Measurements from ENCODE around the gene SLC16A4.
"Not testable (repeated sequence)": the region's sequence is repeated elsewhere in the genome, so short reads cannot be mapped to it uniquely, and the experiment has no call there.

SLC16A4 gene

DNA sequence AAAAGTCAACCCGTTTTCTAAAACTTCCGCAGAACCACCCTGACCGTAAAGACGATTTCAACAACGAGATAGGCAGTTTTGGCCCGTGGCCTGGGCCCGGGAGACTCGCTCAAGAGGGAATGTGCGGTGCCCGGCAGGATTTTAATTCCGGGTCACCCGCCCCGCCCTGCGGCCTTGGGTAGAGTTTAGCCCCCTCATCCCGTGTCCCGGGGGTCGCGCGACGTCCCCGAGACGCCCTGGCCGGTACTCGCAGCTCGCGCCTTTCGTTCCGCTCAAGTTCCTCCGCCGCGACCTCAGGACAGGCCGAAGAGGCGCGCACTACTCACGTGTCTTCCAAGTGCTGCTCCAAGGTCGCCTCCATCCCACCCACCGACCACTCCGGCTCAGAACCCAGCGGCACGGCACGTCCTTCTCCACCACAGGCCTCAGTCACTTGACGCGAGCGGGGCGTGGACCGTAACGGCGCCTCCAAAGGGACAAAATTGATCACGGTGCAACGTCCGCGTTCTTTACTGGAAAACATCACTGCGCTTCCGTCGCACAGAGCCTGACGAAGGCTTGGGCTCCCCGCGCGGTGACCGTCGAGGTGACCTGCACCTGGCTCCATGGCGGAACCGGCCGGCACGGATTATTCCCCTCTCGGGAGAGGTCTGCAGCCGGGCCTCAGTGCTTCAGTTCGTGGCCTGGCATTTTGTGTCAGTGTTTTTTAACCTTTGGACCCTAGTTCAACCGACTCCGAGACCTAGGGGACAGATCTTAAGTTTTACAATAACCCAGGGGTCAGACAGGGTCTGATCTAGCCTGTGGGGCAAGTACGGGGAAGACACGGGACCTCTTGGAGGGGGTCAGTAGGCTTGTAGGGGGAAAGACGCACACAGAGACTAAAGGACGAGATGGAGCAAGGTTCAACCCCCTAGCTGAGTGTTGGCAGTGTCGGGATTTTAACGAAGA lies 16.7 kb upstream of the SLC16A4 start, which contains the start of gene LAMTOR5:
LAMTOR5 (minus strand) TSS at position 435 of the 951 bp plus-strand sequence; CDS start at position 361, 74 bp downstream.
- DNase-seq, result peak; percentile 94

DNA sequence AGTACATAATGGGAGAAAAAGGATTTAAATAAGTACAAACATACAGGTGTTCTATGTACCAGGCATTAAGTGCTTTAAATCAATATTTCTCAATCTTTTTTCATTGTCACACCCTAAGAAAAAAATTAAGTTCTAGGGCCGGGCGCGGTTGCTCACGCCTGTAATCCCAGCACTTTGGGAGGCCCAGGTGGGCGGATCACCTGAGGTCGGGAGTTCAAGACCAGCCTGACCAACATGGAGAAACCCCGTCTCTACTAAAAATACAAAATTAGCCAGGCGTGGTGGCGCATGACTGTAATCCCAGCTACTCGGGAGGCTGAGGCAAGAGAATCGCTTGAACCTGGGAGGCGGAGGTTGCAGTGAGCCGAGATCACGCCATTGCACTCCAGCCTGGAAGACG lies 15.6 kb upstream of the SLC16A4 start:
- not testable (repeated sequence) for DNase-seq

DNA sequence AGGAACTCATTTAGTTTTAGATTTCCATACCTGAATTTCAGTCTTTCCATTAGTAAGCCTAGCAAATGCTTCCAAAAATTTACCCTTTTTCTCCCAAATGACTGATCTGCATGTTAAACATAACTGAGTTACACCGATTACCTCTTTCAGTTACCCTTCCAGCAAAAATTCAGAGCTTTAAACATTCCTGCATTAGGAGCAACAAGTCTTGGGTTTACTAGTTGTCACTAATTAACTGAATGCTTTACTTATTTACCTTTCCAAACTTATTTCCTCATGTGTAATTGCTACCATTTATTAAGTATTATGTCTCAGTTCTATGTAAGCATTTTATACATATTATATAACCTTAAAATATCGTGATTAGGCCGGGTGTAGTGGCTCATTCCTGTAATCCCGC lies 13.6 kb upstream of the SLC16A4 start:
- no peak for DNase-seq

DNA sequence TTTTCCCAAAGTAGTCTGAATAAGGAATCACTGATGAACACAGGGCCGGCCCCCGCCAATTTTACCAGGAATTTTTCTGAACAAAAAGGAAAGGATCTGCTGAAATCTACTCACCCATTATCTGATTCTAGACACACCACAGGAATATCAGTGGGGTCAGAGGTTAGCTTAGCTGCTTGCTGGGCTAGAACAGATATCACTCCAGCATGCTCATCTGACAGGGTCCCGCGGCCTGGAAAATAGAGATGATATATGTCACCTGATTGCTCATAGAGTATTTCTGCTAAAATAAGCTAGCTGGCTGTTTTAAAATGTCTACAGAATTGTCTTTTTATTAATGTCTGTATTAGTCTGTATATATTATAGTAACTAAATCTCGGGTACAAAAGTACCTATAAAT lies 13.0 kb upstream of the SLC16A4 start:
- DNase-seq, result no peak

DNA sequence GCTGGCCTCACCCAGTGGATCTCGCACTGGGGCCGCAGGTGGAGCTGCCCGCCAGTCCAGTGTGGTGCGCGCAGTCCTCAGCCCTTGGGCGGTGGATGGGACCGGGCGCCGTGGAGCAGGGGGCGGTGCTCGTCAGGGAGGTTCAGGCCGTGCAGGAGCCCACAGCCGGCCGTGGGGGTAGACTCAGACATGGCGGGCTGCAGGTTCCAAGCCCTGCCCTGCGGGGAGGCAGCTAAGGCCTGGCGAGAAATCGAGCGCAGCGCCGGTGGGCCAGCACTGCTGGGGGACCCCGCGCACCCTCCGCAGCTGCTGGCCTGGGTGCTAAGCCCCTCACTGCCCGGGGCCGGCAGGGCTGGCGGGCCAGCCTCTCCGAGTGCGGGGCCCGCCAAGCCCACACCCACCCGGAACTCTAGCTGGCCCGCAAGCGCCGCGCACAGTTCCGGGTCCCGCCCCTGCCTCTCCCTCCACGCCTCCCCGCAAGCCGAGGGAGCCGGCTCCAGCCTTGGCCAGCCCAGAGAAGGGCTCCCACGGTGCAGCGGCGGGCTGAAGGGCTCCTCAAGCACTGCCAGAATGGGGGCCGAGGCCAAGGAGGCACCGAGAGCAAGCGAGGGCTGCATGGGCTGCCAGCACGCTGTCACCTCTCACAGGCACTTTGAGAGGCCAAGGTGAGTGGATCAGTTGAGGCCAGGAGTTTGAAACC lies 5.6 kb upstream of the SLC16A4 start:
- not testable (repeated sequence) for DNase-seq

DNA sequence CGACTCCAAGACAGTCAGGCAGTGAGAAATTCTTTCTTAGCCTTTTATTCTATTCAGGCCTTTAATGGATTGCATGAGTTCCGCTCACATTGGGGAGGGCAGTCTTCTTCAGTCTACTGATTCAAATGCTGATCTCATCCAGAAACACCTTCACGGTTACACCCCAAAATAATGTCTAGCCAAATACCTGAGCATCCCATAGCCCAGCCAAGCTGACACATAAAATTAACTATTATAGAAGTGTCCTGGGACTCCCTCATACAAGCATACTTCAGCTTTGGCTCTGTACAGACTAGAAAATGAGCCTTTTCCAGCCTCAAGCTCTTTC lies 3.6 kb upstream of the SLC16A4 start:
- no peak for DNase-seq

DNA sequence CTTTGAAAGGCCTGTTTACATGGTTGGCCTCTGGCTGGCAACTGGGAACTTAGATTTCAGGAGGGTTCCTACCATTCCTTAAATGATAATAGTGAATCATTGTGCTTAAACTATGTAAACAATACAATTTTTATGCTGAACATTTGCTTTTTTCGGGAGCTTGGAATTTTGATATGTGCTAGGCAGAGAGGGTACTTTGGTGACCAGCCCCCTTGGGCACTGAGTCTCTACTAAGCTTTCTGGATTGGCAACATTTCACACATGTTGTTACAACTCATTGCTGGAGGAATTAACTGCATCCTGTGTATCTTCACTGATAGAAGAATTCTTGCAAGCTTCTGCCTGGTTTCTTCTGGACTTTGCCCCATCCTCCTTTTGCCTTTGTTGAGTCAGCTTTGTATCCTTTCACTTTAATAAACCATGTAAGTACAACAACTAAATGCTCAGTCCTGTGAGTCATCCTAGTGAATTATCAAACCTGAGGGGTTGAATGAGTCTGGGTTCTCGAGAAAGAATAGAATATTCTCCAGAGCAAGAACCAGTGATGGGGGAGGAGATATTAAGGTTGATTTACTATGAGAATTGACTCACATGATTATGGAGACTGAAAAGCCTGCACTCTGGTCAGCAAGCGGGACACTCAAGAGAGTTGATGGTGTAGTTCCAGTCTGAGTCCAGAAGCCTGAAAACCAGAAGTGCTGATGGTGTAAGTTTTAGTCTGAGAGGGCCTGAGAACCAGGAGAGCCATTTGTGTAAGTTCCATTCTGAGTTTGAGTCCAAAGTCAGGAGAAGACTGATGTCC lies 3.1 kb upstream of the SLC16A4 start:
- DNase-seq, result no peak

DNA sequence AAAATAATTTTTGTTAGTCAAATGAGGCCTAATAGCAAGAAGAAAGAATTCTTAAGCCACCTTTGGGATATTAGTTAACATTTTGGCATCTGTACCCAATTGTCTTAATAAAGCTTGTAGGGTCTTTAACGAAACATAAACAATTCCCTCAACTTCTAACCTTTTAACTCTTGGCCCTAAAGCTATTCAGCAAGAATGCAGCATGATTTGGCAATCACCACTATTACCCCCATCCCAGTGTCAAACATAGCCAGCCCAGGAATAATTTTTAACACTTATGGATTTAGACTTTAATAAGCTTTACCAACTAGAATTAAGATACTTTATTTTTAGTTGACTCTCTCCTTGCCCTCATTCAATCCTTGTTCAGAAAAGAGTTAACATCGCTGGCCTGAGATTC lies 2.5 kb upstream of the SLC16A4 start:
- DNase-seq, result no peak

DNA sequence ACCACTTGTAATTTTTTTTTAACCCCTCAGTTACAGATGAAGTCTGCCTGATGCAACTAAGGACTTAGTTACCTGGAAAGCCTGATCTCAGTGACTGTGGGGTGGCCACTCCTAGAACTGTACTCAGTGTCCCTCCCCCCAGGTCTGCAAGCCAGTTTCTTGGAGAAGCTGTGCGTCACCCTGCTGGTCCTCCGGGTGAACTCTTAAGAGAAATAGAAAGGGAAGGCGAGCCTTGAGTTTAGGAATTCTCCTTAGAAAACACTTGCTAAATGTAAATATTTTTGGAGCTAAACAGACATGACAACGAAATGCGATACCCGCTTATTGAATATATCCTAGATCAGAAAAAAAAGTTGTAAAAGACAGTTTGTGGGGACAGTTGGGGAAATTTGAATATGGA lies 730 bp downstream of the SLC16A4 start:
- DNase-seq, result no peak

DNA sequence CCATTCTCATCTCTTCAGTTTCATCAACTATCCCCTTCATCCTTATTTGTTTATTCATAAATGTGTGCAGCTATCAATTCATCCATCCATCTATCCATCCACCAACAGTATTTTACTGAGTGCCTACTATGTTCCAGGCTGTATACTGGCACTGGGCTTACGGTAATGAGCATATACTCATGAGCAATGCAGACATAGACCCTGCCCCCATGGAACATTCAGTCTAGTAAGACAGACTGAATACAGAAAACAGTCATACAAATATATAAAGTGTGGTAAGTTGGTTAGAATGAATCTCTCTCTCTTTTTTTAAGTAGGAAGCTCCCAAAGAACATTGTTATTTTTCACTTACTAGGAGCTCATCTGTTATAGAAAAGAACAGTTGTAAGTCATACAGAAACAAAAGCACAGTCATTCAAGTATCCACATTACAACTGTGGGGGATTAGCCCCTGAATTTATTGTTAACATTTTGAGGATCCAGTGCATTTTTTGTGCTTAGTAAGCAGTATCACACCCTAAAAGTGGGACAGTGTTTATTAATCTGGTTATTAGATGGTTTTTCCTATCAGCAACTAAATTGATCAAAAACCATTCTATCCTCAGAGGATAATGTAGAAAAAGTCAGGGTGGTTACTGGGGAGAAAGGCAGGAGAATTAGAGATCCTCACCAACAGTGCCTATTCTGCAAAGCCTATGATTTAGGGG lies 3.6 kb downstream of the SLC16A4 start:
- DNase-seq, result no peak

DNA sequence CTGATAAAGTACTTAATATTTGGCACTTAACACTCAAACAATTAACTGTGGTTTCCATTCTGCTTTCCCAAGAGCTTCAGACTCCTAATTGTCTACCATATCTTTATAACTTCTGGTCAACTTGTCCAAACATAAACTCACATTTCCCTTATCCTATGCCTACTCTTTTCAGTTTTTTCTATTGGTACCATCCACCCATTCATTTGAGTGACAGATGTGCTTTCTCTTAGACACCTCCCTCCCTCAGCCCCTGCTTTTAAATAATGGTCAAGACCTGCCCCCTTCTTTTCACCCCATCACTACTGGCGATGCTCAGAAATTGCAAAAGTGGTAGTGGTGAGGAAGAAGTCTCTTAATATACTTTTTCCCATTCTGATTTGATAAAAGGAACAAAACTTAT lies 5.5 kb downstream of the SLC16A4 start:
- DNase-seq, result no peak

DNA sequence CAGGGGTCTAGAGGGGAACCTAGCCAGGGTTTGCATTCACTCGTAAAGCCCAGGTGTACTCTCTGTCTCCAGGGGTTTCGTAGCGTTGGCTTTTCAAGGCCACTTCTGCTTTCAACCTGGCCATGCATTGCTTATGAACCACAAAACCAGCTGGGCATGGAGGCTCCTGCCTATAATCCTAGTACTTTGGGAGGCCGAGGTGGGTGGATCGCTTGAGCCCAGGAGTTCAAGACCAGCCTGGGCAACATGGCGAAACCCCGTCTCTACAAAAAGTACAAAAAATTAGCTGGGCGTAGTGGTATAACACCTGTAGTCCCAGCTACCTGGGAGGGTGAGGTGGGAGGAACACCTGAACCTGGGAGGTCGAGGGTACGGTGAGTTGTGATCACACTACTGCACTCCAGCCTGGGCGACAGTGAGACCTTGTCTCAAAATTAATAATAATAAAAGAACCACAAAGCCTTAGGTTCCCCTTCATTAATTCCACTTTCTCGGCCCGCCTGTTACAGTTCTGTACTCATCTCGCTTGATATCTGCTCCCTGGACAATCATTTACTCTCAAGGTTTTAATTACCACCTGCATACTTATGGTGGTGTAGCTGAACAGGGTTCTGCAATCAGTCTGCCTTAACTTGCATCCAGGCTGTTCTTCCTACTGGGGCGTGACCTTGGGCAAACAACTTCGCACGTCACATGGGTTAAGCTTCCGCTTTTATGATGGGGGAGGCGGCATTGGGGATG lies 6.1 kb downstream of the SLC16A4 start:
- no peak for DNase-seq

DNA sequence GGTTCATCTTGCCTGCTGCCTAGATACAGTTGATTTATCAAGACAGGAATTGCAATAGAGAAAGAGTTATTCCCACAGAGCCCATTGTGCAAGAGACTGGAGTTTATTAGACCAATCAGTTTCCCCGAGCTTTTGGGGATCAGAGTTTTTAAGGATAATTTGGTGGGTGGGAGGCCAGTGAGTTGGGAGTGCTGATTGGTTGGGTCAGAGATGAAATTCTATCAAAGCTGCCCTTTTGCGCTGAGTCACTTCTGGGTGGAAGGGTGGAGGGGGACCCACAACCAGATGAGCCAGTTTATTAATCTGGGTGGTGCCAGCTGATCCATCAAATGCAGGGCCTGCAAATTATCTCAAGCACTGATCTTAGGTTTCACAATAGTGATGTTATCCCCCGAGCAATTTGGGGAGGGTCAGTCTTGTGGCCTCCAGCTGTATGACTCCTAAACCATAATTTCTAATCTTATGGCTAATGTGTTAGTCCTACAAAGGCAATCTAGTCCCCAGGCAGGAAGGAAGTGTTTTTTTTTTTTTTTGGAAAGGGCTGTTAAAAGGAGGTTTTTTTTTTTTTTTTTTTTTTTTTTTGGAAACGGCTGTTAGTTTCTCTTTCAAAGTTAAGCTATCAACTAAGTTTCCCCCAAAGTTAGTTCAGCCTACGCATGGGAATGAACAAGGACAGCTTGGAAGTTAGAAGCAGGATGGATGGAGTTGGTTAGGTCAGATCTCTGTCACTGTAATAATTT lies 7.4 kb downstream of the SLC16A4 start:
- DNase-seq, result no peak

DNA sequence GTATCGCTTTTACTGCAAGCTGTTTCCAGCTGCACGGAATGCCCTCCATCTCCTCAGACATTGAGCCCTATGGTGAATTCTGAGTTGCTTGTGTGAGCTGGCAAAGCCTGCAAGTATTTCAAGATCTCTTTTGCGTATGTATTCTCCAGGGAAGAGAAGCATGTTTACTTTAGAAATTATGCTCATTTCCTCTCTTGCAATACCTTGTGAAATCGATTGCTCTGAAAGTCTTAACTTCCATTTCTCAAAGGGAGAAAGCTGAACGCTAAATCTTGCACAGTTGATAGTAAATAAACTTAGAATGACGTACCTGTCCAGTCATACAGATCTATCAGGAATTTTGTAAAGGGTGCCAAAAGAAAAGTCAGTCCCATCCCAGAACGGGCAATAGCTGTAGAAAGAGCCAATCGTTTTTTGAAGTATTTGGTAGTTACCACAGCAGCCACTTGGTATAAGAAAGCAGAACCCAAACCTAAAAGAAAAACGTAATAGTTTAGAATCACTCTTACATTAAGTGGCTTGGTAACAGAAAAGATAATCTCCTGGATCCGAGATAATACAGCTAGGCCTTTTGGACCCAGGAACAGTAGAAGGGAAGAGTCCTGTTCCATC lies 10.0 kb downstream of the SLC16A4 start:
- no peak for DNase-seq

DNA sequence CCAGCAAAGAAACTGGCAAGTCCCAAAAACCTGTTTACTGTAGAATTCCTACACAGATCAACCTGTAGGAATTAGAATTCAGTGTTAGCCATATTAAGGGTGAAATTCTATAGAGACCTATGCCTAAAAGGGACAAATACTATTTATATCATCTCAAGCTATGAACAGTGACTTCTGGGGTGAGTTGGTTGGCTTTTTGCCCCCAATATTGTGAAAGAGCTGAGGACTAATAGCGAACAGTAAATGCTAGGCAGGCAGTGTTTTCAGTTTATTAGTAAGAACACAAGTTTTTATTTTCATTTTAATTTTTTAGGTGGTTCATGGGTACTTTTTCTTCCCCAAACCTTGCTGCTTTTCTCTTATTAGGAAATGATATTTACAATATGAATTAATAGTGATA lies 15.3 kb downstream of the SLC16A4 start:
- no peak for DNase-seq

DNA sequence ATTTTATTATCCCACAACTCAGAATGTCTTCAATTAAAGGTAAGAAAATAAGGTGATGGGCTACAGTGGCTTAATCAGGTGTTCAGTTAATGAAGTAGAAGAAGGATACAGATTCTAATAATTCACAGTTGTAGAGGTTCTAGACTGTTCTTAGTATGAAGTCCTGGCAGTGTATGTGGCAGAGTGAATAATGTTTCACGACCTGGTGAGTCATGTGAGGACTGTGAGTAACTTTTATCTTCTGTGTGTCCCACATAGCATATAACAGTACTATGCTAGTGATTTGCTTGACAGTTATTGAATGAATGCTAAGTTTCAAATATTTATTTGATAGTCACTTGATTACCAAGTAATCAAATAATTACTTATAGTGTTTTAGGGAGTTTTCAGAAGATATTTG lies 20.0 kb downstream of the SLC16A4 start:
- no peak for DNase-seq

DNA sequence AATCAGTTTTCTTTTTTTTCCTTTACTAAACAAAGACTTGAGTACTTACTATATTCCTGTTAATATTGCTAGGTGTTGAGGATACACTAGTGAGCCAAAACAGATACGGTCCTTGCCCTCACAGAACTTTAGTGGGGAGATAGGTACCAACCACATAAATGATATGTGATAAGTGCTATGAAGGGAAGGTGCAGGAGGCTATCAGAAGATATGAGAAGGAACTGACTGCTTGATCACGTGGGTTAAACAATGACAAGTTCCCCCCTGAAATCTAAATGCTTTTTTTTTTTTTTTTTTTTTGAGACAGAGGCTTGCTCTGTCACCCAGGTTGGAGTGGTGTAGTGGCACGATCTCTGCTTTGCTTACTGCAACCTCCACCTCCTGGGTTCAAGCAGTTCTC lies 26.6 kb downstream of the SLC16A4 start:
- no peak for DNase-seq

DNA sequence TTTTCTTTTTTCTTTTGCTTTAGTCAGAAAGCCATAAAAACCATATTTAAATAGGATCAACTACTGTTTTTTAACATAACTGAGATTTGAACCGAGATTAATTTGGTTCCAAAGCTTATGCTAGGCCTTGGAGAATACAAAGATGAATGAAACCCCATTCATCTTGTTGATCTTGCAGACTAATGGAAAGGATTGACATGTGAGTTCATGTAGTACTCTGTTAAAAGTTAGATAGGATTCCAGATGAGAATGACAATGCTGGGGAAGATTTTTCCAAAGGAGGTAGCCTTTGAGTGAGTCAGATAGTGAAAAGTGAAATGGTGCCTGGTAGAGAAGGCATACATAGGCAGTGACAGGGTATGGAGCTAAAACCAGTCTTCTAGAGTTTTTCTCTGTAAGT lies 29.0 kb downstream of the SLC16A4 start:
- no peak for DNase-seq

DNA sequence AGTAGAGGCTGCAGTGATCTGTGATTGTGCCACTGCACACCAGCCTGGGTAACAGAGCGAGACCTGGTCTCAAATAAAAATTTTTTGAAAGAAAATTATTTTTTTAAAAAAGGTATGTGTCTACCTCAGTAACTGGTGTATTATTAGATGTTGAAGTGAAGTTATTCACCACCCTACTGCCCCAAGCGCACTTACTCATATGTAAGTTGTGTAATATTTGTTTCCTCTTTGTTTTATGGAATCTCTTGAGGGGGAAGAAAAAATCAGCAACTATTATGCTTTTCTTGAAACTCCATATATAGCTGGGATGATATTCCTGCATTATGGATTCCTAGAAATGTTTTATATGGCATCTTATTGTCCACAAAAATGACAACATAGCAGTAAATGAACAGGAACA lies 30.4 kb downstream of the SLC16A4 start:
- DNase-seq, result no peak

DNA sequence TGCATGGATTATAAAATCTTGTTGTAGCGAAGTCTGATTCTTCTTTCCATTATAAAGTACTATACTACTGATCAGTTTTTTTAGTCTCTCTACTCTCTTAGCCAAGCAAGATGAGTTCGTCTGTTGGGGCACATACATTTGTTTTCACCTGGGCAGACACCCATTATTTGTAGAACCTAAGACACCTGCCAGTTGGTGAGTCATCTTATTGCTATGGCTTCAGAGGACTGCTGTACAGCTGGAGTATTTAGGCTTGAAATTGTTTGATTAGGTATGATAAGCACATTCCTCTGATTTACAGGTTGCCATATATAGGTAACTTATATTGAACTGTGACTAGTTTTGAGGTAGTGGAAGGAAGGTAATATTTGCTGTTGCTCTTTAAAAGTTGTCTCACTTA lies 34.4 kb downstream of the SLC16A4 start:
- DNase-seq, result no peak

DNA sequence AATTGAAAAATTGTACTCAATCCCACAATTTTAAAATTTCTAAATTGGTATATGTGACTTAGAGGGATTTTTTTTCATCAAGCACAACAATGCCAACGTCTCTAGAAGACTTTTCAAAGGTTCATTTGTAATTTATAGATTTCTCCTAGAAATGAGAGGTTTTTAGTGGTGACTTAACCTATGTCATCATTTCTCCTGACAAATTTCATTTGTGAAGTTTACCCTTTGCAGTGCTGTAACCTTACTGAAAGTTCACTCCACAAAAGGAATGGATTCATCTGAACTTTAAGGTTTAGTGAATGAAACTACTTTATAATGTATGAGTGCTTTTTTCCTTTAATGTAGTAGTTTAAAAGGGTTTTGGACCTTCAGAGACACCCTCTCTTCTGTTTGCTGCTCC lies 35.5 kb downstream of the SLC16A4 start:
- no peak for DNase-seq
